GM19351 (cell line): ENCODE measurements around the gene BBIP1.

Source experiments
- ATAC-seq: cut with Tn5 transposase; IDR thresholded peaks from one replicate; pipeline ENCODE4 v1.9.1; 2021; ENCODE audit warnings: mild to moderate bottlenecking, moderate library complexity; ENCODE audit not compliant: unreplicated experiment

Gene BBIP1

GRCh38 chr10:110918643-110919348, at the start of gene BBIP1:
Gene BBIP1 (minus strand): TSS chr10:110919180. CDS start chr10:110918157, 1,023 bp downstream.
- ATAC-seq = peak; percentile 80

GRCh38 chr10:110967645-110968044, 48.7 kb upstream of the BBIP1 start:
- ATAC-seq = peak; percentile 58

GRCh38 chr10:110967009-110967630, 48.1 kb upstream of the BBIP1 start:
- peak; percentile 41 for ATAC-seq

GRCh38 chr10:110966146-110966545, 47.2 kb upstream of the BBIP1 start:
- no peak for ATAC-seq

- ATAC-seq = no peak
Measured at GRCh38 chr10:110965216-110965615, 46.2 kb upstream of the BBIP1 start.

GRCh38 chr10:110964681-110965080, 45.7 kb upstream of the BBIP1 start:
- ATAC-seq = no peak

GRCh38 chr10:110963162-110963561, 44.2 kb upstream of the BBIP1 start:
- ATAC-seq = no peak

GRCh38 chr10:110962443-110962842, 43.5 kb upstream of the BBIP1 start:
- ATAC-seq = peak; percentile 44

GRCh38 chr10:110960333-110960712, 41.3 kb upstream of the BBIP1 start:
- no peak for ATAC-seq

GRCh38 chr10:110959379-110960332, 40.7 kb upstream of the BBIP1 start:
- no peak for ATAC-seq

GRCh38 chr10:110957606-110958005, 38.6 kb upstream of the BBIP1 start:
- ATAC-seq = no peak

GRCh38 chr10:110951381-110951780, 32.4 kb upstream of the BBIP1 start:
- no peak for ATAC-seq

GRCh38 chr10:110947061-110947595, 28.1 kb upstream of the BBIP1 start:
- no peak for ATAC-seq

GRCh38 chr10:110946496-110946895, 27.5 kb upstream of the BBIP1 start:
- ATAC-seq = no peak

- ATAC-seq = no peak
Measured at GRCh38 chr10:110944792-110945396, 25.9 kb upstream of the BBIP1 start.

GRCh38 chr10:110939419-110939818, 20.4 kb upstream of the BBIP1 start:
- no peak for ATAC-seq

GRCh38 chr10:110936757-110937156, 17.8 kb upstream of the BBIP1 start:
- no peak for ATAC-seq

GRCh38 chr10:110932505-110933180, 13.7 kb upstream of the BBIP1 start:
- ATAC-seq = no peak

GRCh38 chr10:110931769-110932381, 12.9 kb upstream of the BBIP1 start:
- no peak for ATAC-seq

GRCh38 chr10:110927461-110927860, 8.5 kb upstream of the BBIP1 start:
- ATAC-seq = no peak
